Calu3 (cell line): ENCODE measurements around the gene USP15. TPM values are rescaled to one million over a fixed set of nuclear protein-coding genes. Genes with fewer than 3 reads are reported as not detected.
"Not testable (repeated sequence)": the region's sequence is repeated elsewhere in the genome, so short reads cannot be mapped to it uniquely, and the experiment has no call there.

Experiments
- BruUV-seq: library from RNA; stranded (reverse); fragments of 400-500 nt; replicated peaks from 2 replicates; lab custom pipeline; 2021; lab: Mats Ljungman, UMichigan
- CTCF ChIA-PET: fragments of 300-600 bp; sonication (Branson Sonifier 250); formaldehyde crosslinking; loops from one replicate; lab custom pipeline; 2022; ENCODE audit warnings: antibody characterized with exemption; lab: Charles Lee
- DNase-seq: peaks from one replicate; pipeline ENCODE4 v3.0.0; 2022
- H3K27ac Mint-ChIP-seq: one replicate; pipeline ENCODE4 v1.8.0; 2022; ENCODE audit warnings: mixed read lengths; ENCODE audit not compliant: unreplicated experiment
- H3K27me3 Mint-ChIP-seq: one replicate; pipeline ENCODE4 v1.8.0; 2022; ENCODE audit warnings: mixed read lengths; ENCODE audit not compliant: unreplicated experiment
- H3K36me3 Mint-ChIP-seq: one replicate; pipeline ENCODE4 v1.8.0; 2022; ENCODE audit warnings: mild to moderate bottlenecking, moderate library complexity, mixed read lengths; ENCODE audit not compliant: insufficient read depth, unreplicated experiment
- H3K4me1 Mint-ChIP-seq: one replicate; pipeline ENCODE4 v1.8.0; 2022; ENCODE audit warnings: mild to moderate bottlenecking, low read depth, mixed read lengths; ENCODE audit not compliant: unreplicated experiment
- H3K4me3 Mint-ChIP-seq: one replicate; pipeline ENCODE4 v1.8.0; 2022; ENCODE audit warnings: mild to moderate bottlenecking, low read depth, moderate library complexity, mixed read lengths; ENCODE audit not compliant: unreplicated experiment
- H3K9me3 Mint-ChIP-seq: one replicate; pipeline ENCODE4 v1.8.0; 2022; ENCODE audit warnings: low read depth, mixed read lengths; ENCODE audit not compliant: unreplicated experiment
- CTCF ChIP-seq: fragments of 200-600 bp; IDR thresholded peaks from one replicate; pipeline ENCODE4 v1.8.0; 2022; ENCODE audit warnings: antibody characterized with exemption; ENCODE audit not compliant: unreplicated experiment
- intact Hi-C: fragments of 100-400 bp; cut with micrococcal nuclease; formaldehyde crosslinking; loops from one replicate; pipeline ENCODE4 v1.10.0; 2022; ENCODE audit not compliant: unreplicated experiment
- total RNA-seq: library from RNA; stranded (reverse); gene quantifications from 2 replicates; pipeline ENCODE4 v1.2.3, GENCODE V29; 2022

Gene USP15
- total RNA-seq, 1 experiment from 2014 or later = 66.1 TPM

GRCh38 chr12:62331306-62331705 is 71.1 kb downstream of the USP15 start:
- no peak for TF ChIP-seq CTCF
- H3K27ac Mint-ChIP-seq = no peak overlapping the region
- no TSS peak for BruUV-seq
- CTCF ChIA-PET = interaction anchor here (0.6 kb wide), 1 partner anchor 373 kb away, joined by 4 read pairs; no protein-coding TSS in a partner anchor
- no peak overlapping the region for H3K4me3 Mint-ChIP-seq
- H3K9me3 Mint-ChIP-seq = no peaks in the 10 kb centered on the region
- H3K4me1 Mint-ChIP-seq = no peaks in the 10 kb centered on the region
- H3K27me3 Mint-ChIP-seq = no peaks in the 10 kb centered on the region
- H3K36me3 Mint-ChIP-seq = peaks cover 5% of the 10 kb centered on the region
- intact Hi-C loops = no loop called here
- no peak for DNase-seq

- H3K36me3 Mint-ChIP-seq = peaks cover 5% of the 10 kb centered on the region
- intact Hi-C loops = no loop called here
Measured at GRCh38 chr12:62332598-62332997, 72.4 kb downstream of the USP15 start.

GRCh38 chr12:62335057-62335456 is 74.9 kb downstream of the USP15 start:
- Mint-ChIP-seq H3K4me3 (no peak overlapping the region), H3K27ac (no peak overlapping the region), H3K27me3 (no peaks in the 10 kb centered on the region), H3K9me3 (no peaks in the 10 kb centered on the region), H3K4me1 (no peaks in the 10 kb centered on the region), H3K36me3 (peaks cover 5% of the 10 kb centered on the region)
- CTCF ChIA-PET = no interaction called here
- intact Hi-C loops = no loop called here
- no peak for TF ChIP-seq CTCF
- no peak for DNase-seq
- BruUV-seq = no TSS peak

More at GRCh38 chr12:62332598-62332997, 72.4 kb downstream of the USP15 start:
- no peaks in the 10 kb centered on the region for H3K27me3 Mint-ChIP-seq
- CTCF ChIA-PET = interaction anchor here (0.7 kb wide), 1 partner anchor 48 kb away, joined by 4 read pairs; no protein-coding TSS in a partner anchor
- no peak overlapping the region for H3K4me3 Mint-ChIP-seq
- no peaks in the 10 kb centered on the region for H3K4me1 Mint-ChIP-seq
- no peak overlapping the region for H3K27ac Mint-ChIP-seq
- no TSS peak for BruUV-seq
- H3K9me3 Mint-ChIP-seq = no peaks in the 10 kb centered on the region
- no peak for DNase-seq
- no peak for TF ChIP-seq CTCF

GRCh38 chr12:62335796-62336195 is 75.6 kb downstream of the USP15 start:
- H3K36me3 Mint-ChIP-seq = peaks cover 3% of the 10 kb centered on the region
- CTCF ChIA-PET = interaction anchor here (0.5 kb wide), 1 partner anchor 248 kb away, joined by 3 read pairs; no protein-coding TSS in a partner anchor
- no peak overlapping the region for H3K4me3 Mint-ChIP-seq
- DNase-seq = no peak
- no peak for TF ChIP-seq CTCF
- intact Hi-C loops = no loop called here
- H3K9me3 Mint-ChIP-seq = peaks cover 4% of the 10 kb centered on the region
- H3K27me3 Mint-ChIP-seq = no peaks in the 10 kb centered on the region
- no TSS peak for BruUV-seq
- no peaks in the 10 kb centered on the region for H3K4me1 Mint-ChIP-seq
- H3K27ac Mint-ChIP-seq = no peak overlapping the region

- BruUV-seq, intact Hi-C loops, H3K9me3 Mint-ChIP-seq: not testable (repeated sequence)
Measured at GRCh38 chr12:62337643-62338042, 77.4 kb downstream of the USP15 start.

GRCh38 chr12:62342614-62343303 is 82.6 kb downstream of the USP15 start:
- H3K4me3 Mint-ChIP-seq, H3K4me1 Mint-ChIP-seq, BruUV-seq, H3K27me3 Mint-ChIP-seq, DNase-seq, intact Hi-C loops, H3K27ac Mint-ChIP-seq, CTCF ChIA-PET: not testable (repeated sequence)
- peaks cover 18% of the 10 kb centered on the region for H3K36me3 Mint-ChIP-seq
- H3K9me3 Mint-ChIP-seq = peaks cover 11% of the 10 kb centered on the region

More at GRCh38 chr12:62337643-62338042, 77.4 kb downstream of the USP15 start:
- CTCF ChIA-PET, H3K27me3 Mint-ChIP-seq, H3K4me1 Mint-ChIP-seq, H3K36me3 Mint-ChIP-seq, H3K27ac Mint-ChIP-seq, DNase-seq, H3K4me3 Mint-ChIP-seq: not testable (repeated sequence)
